Upper lobe of left lung (tissue), 6 donors: ENCODE data around the gene PDZK1IP1. TPM values are rescaled to one million over a fixed set of nuclear protein-coding genes. Genes with fewer than 3 reads are reported as not detected.
A peak's percentile ranks its signal among the peaks of the same experiment; 100 is the strongest.
"Not testable (repeated sequence)": the region's sequence is repeated elsewhere in the genome, so short reads cannot be mapped to it uniquely, and the experiment has no call there.

Experiments
- ATAC-seq, 2 donors: fragments of 200-7000 bp; cut with Tn5 transposase; one replicate each; pipeline ENCODE4 v1.9.1; 2022; ENCODE audit warnings: mild to moderate bottlenecking in 2 of 2, moderate library complexity in 2 of 2; ENCODE audit not compliant: low FRiP score in 2 of 2
- DNase-seq, 2 donors: peaks; one replicate each; pipeline ENCODE4 v3.0.0-alpha.2; 2019 to 2020
- H3K27ac ChIP-seq, 4 donors: fragments of 200-600 bp; sonication (generic); one replicate each; pipeline ENCODE4 v1.5.1; 2016 to 2019
- H3K27me3 ChIP-seq, 4 donors: fragments of 200-600 bp; sonication (generic); one replicate each; pipeline ENCODE4 v1.5.1; 2017 to 2019
- H3K36me3 ChIP-seq, 4 donors: fragments of 200-600 bp; sonication (generic); one replicate each; pipeline ENCODE4 v1.5.1; 2016 to 2019
- H3K4me1 ChIP-seq, 4 donors: fragments of 200-600 bp; sonication (generic); one replicate each; pipeline ENCODE4 v1.5.1; 2018 to 2019
- H3K4me3 ChIP-seq, 4 donors: fragments of 200-600 bp; sonication (generic); one replicate each; pipeline ENCODE4 v1.5.1; 2017 to 2019; ENCODE audit warnings: mild to moderate bottlenecking in 2 of 4, moderate library complexity in 1 of 4
- H3K9me3 ChIP-seq, 4 donors: fragments of 200-600 bp; sonication (generic); one replicate each; pipeline ENCODE4 v1.5.1; 2018 to 2019
- CTCF ChIP-seq, 6 experiments: fragments of 450-650 bp in 4 of 6; fragments of 200-600 bp in 2 of 6; sonication (generic) in 2 of 6; IDR thresholded peaks; one replicate each; pipeline ENCODE4 v1.5.1; 2016 to 2019; ENCODE audit warnings: antibody characterized with exemption in 6 of 6
- EP300 ChIP-seq, 4 donors: sonication (generic); formaldehyde crosslinking; IDR thresholded peaks; one replicate each; pipeline ENCODE4 v1.5.1; 2017; ENCODE audit warnings: antibody characterized with exemption in 4 of 4, control low read depth in 2 of 4
- POLR2A ChIP-seq, 4 donors: fragments of 450-650 bp; IDR thresholded peaks; one replicate each; pipeline ENCODE4 v1.5.1; 2016 to 2017; ENCODE audit warnings: antibody characterized with exemption in 4 of 4, mild to moderate bottlenecking in 2 of 4
- POLR2AphosphoS5 ChIP-seq, 2 donors: sonication (generic); formaldehyde crosslinking; IDR thresholded peaks; one replicate each; pipeline ENCODE4 v1.5.1; 2017; ENCODE audit warnings: antibody characterized with exemption in 2 of 2
- WGBS, 2 donors: methylation state at CpG; one replicate each; pipeline ENCODE4 v1.1.5; 2017 to 2018; 5-methylcytosine and 5-hydroxymethylcytosine counted together
- total RNA-seq, 6 donors: library from RNA; depleted of rRNA in 4 of 6; stranded (reverse); fragments of >200 nt in 4 of 6; gene quantifications; one replicate each; pipeline versions ENCODE4 v1.1.0 to v1.2.1, GENCODE V29; 2016 to 2021
- donor health status: DM: no; HTN: no; CAD: no; lungs with moderate emphysema.
- donor health status: DM: no; HTN: yes; CAD: no; lungs with severe emphysema.

The PDZK1IP1 gene
- total RNA-seq, 6 donors from 2014 or later: 17.8 to 57.6 (median 41.4) TPM

GRCh38 chr1:47147047-47147785 lies 42.6 kb downstream of the PDZK1IP1 start:
- TF ChIP-seq POLR2AphosphoS5 (IDR thresholded peaks at IDR 0.05) (no peak), CTCF (IDR thresholded peaks at IDR 0.05) (no peak), EP300 (IDR thresholded peaks at IDR 0.05) (no peak), POLR2A (IDR thresholded peaks at IDR 0.05) (no peak)
- WGBS, 2 donors: 26 to 34% methylated on average over 6 of the region's 6 CpGs
- Histone ChIP-seq H3K4me3 (no peak overlapping the region), H3K27ac (no peak overlapping the region), H3K9me3 (no peaks in the 10 kb centered on the region), H3K27me3 (no peaks in the 10 kb centered on the region), H3K36me3 (no peaks in the 10 kb centered on the region), H3K4me1 (no peaks in the 10 kb centered on the region)
- DNase-seq (no peak), ATAC-seq (no peak)

- ATAC-seq, H3K9me3 ChIP-seq, DNase-seq, H3K27ac ChIP-seq, H3K36me3 ChIP-seq, H3K27me3 ChIP-seq, H3K4me3 ChIP-seq, H3K4me1 ChIP-seq: not testable (repeated sequence)
- WGBS, 2 donors: 0 to 24% methylated on average over 1 of the region's 1 CpG
Measured at GRCh38 chr1:47146495-47146894, 43.3 kb downstream of the PDZK1IP1 start.

GRCh38 chr1:47143654-47144053 lies 46.2 kb downstream of the PDZK1IP1 start:
- WGBS, 2 donors: 73 to 74% methylated on average over 4 to 6 of the region's 6 CpGs
- H3K27me3 ChIP-seq, H3K36me3 ChIP-seq, H3K27ac ChIP-seq, H3K4me1 ChIP-seq, H3K9me3 ChIP-seq, H3K4me3 ChIP-seq: not testable (repeated sequence)
- ATAC-seq (peak; percentile 39 to 44), DNase-seq (peak in 1 of 2 donors; percentile 41)
- peak in 2 of 6 experiments; percentile 17 to 24 for TF ChIP-seq CTCF (IDR thresholded peaks at IDR 0.05)

GRCh38 chr1:47140358-47140757 lies 49.5 kb downstream of the PDZK1IP1 start:
- H3K36me3 ChIP-seq, H3K9me3 ChIP-seq, ATAC-seq, DNase-seq, H3K4me3 ChIP-seq, H3K27ac ChIP-seq, H3K27me3 ChIP-seq, H3K4me1 ChIP-seq: not testable (repeated sequence)
- WGBS, 2 donors: 66 to 86% methylated on average over 3 of the region's 3 CpGs

- 90 to 97% methylated on average over 4 to 5 of the region's 5 CpGs for WGBS, 2 donors
- no peaks in the 10 kb centered on the region for H3K27me3 ChIP-seq
- H3K4me3 ChIP-seq: no peak overlapping the region
- no peaks in the 10 kb centered on the region for H3K9me3 ChIP-seq
- H3K4me1 ChIP-seq: no peaks in the 10 kb centered on the region
- ATAC-seq (no peak), DNase-seq (no peak)
- TF ChIP-seq CTCF (IDR thresholded peaks at IDR 0.05) (no peak), POLR2A (IDR thresholded peaks at IDR 0.05) (no peak), EP300 (IDR thresholded peaks at IDR 0.05) (no peak), POLR2AphosphoS5 (IDR thresholded peaks at IDR 0.05) (no peak)
- H3K27ac ChIP-seq: no peak overlapping the region
- no peaks in the 10 kb centered on the region for H3K36me3 ChIP-seq
Measured at GRCh38 chr1:47137925-47138615, 51.8 kb downstream of the PDZK1IP1 start.

GRCh38 chr1:47137198-47137597 lies 52.6 kb downstream of the PDZK1IP1 start, which contains the start of gene CYP4A22:
Gene CYP4A22, plus strand, starts transcription at chr1:47137441. Its CDS starts 45 bp downstream, at chr1:47137486.
- DNase-seq: no peak
- no peak within 1 kb of the TSS for H3K27ac ChIP-seq
- no peaks in the 10 kb centered on the region for H3K36me3 ChIP-seq
- no peak within 1 kb of the TSS for H3K4me3 ChIP-seq
- TF ChIP-seq POLR2AphosphoS5 (IDR thresholded peaks at IDR 0.05): no peak
- no peak for TF ChIP-seq CTCF (IDR thresholded peaks at IDR 0.05)
- TF ChIP-seq EP300 (IDR thresholded peaks at IDR 0.05): no peak
- no peak for TF ChIP-seq POLR2A (IDR thresholded peaks at IDR 0.05)
- no peaks in the 10 kb centered on the region for H3K4me1 ChIP-seq
- H3K27me3 ChIP-seq: no peaks in the 10 kb centered on the region
- H3K9me3 ChIP-seq: no peaks in the 10 kb centered on the region
- ATAC-seq: no peak
- WGBS, 2 donors: 79 to 88% methylated on average over 2 to 4 of the region's 4 CpGs
